Stimulated activated CD8-positive, alpha-beta memory T cell treated with anti-CD3 and anti-CD28 coated beads, Interleukin-7, amount 100 ng/mL, for 24 hours (primary cell): ENCODE data around the gene HPS3.

ENCODE experiments used
- DNase-seq: peaks from one replicate; pipeline ENCODE4 v3.0.0-alpha.2; 2020; ENCODE audit warnings: low read depth

HPS3 gene

GRCh38 chr3:149120051-149120972 lies 9.1 kb upstream of the HPS3 start:
- no peak for DNase-seq

- no peak for DNase-seq
These were observed 6.5 kb upstream of the HPS3 start for GRCh38 chr3:149122721-149123578.

GRCh38 chr3:149128821-149129220 lies 617 bp upstream of the HPS3 start:
- DNase-seq = no peak

GRCh38 chr3:149131589-149131988 lies 2.2 kb downstream of the HPS3 start:
- DNase-seq = no peak

GRCh38 chr3:149134575-149134974 lies 5.1 kb downstream of the HPS3 start:
- DNase-seq = no peak

GRCh38 chr3:149142682-149143081 lies 13.2 kb downstream of the HPS3 start:
- no peak for DNase-seq

GRCh38 chr3:149145356-149145755 lies 15.9 kb downstream of the HPS3 start:
- DNase-seq = no peak

GRCh38 chr3:149145974-149146373 lies 16.5 kb downstream of the HPS3 start:
- no peak for DNase-seq

GRCh38 chr3:149150436-149150835 lies 21.0 kb downstream of the HPS3 start:
- DNase-seq = no peak

GRCh38 chr3:149151843-149152242 lies 22.4 kb downstream of the HPS3 start:
- DNase-seq = no peak

GRCh38 chr3:149152420-149152819 lies 23.0 kb downstream of the HPS3 start:
- no peak for DNase-seq

- no peak for DNase-seq
These were observed 24.0 kb downstream of the HPS3 start for GRCh38 chr3:149153402-149153801.

- DNase-seq = no peak
These were observed 31.4 kb downstream of the HPS3 start for GRCh38 chr3:149160754-149161300.

- DNase-seq = no peak
These were observed 32.6 kb downstream of the HPS3 start for GRCh38 chr3:149162007-149162406.

- DNase-seq = no peak
These were observed 33.6 kb downstream of the HPS3 start for GRCh38 chr3:149163066-149163465.

GRCh38 chr3:149167898-149168297 lies 38.5 kb downstream of the HPS3 start:
- DNase-seq = no peak

- no peak for DNase-seq
These were observed 41.2 kb downstream of the HPS3 start for GRCh38 chr3:149170672-149171071.

GRCh38 chr3:149174901-149175300 lies 45.5 kb downstream of the HPS3 start:
- no peak for DNase-seq

GRCh38 chr3:149177122-149177521 lies 47.7 kb downstream of the HPS3 start:
- no peak for DNase-seq

GRCh38 chr3:149179220-149179619 lies 49.8 kb downstream of the HPS3 start:
- no peak for DNase-seq

- DNase-seq = no peak
These were observed 50.7 kb downstream of the HPS3 start for GRCh38 chr3:149180057-149180573.

GRCh38 chr3:149181182-149181581 lies 51.7 kb downstream of the HPS3 start:
- DNase-seq = no peak
